Central memory CD4-positive, alpha-beta T cell (primary cell): ENCODE results near the gene IRAK2.
A peak's percentile ranks its signal among the peaks of the same experiment; 100 is the strongest.

ENCODE experiments used
- DNase-seq: peaks from one replicate; pipeline ENCODE4 v3.0.0; 2022

Gene IRAK2

GRCh38 chr3:10228248-10228950, 63.7 kb downstream of the IRAK2 start:
- no peak for DNase-seq

GRCh38 chr3:10229576-10229975, 64.9 kb downstream of the IRAK2 start:
- no peak for DNase-seq

GRCh38 chr3:10232137-10232536, 67.4 kb downstream of the IRAK2 start:
- DNase-seq: no peak

GRCh38 chr3:10233988-10234387, 69.3 kb downstream of the IRAK2 start:
- DNase-seq: no peak

GRCh38 chr3:10234526-10235230, 70.0 kb downstream of the IRAK2 start:
- DNase-seq: no peak

- no peak for DNase-seq
Observed at GRCh38 chr3:10235551-10235950, 70.8 kb downstream of the IRAK2 start.

GRCh38 chr3:10238345-10239183, 73.8 kb downstream of the IRAK2 start:
- DNase-seq: peak; percentile 39

GRCh38 chr3:10240799-10241198, 76.1 kb downstream of the IRAK2 start:
- no peak for DNase-seq

- DNase-seq: peak; percentile 85
Observed at GRCh38 chr3:10242182-10243065, 77.7 kb downstream of the IRAK2 start.

GRCh38 chr3:10244009-10244408, 79.3 kb downstream of the IRAK2 start:
- no peak for DNase-seq

GRCh38 chr3:10245081-10245712, 80.5 kb downstream of the IRAK2 start:
- no peak for DNase-seq

GRCh38 chr3:10247679-10248183, 83.0 kb downstream of the IRAK2 start:
- DNase-seq: no peak

GRCh38 chr3:10248184-10248983, 83.7 kb downstream of the IRAK2 start, which contains the start of gene TATDN2:
Gene TATDN2, plus strand, starts transcription at chr3:10248459. Its CDS starts 742 bp downstream, at chr3:10249201.
- DNase-seq: peak; percentile 91

- peak; percentile 34 for DNase-seq
Observed at GRCh38 chr3:10248984-10249748, 84.4 kb downstream of the IRAK2 start.

GRCh38 chr3:10249833-10250232, 85.1 kb downstream of the IRAK2 start:
- DNase-seq: no peak

- no peak for DNase-seq
Observed at GRCh38 chr3:10251006-10251405, 86.3 kb downstream of the IRAK2 start.

- no peak for DNase-seq
Observed at GRCh38 chr3:10253731-10254130, 89.0 kb downstream of the IRAK2 start.

GRCh38 chr3:10255835-10256234, 91.1 kb downstream of the IRAK2 start:
- no peak for DNase-seq

GRCh38 chr3:10259036-10259435, 94.3 kb downstream of the IRAK2 start:
- no peak for DNase-seq

GRCh38 chr3:10259798-10260197, 95.1 kb downstream of the IRAK2 start:
- no peak for DNase-seq
